ENCODE measurements around the gene DCAKD. TPM values are rescaled to one million over a fixed set of nuclear protein-coding genes. Genes with fewer than 3 reads are reported as not detected.
A peak's percentile ranks its signal among the peaks of the same experiment; 100 is the strongest.

DCAKD gene
- total and polyA plus RNA-seq, 10 of the 15 experiments (the other 5 are each of a cell fraction or from before 2014, with no cell fraction given) = 11.6 to 62.7 (median 38.3) TPM

GRCh38 chr17:44977065-44977464, 74.4 kb downstream of the DCAKD start:
- no peak overlapping the region for H3K9ac ChIP-seq (ENCODE audit: control insufficient read depth, insufficient read depth, low read length)
- WGBS (ENCODE audit: insufficient coverage, insufficient replicate concordance, low lambda C conversion rate, missing lambda C conversion rate) = 4% methylated on average over 3 of the region's 3 CpGs
- H3K9me3 ChIP-seq (replicated peaks; ENCODE audit: control insufficient read depth, insufficient read depth, low read length) = no peaks in the 10 kb centered on the region
- H3K27me3 ChIP-seq (replicated peaks in 1 of 2; ENCODE audit: control insufficient read depth in 2 of 2, insufficient read depth in 2 of 2, low read length in 1 of 2) = peaks cover 5 to 6% of the 10 kb centered on the region in 2 experiments; a peak in 3 of 4 replicates
- DNase-seq (ENCODE audit: low read depth, low spot score) (no peak), ATAC-seq (peak; percentile 61), FAIRE-seq (no peak)
- in situ Hi-C loops (cut with MboI) (no loop called here), intact Hi-C loops (cut with micrococcal nuclease; ENCODE audit: unreplicated experiment) (no loop called here)
- POLR2A ChIA-PET = interaction anchor here (0.9 kb wide), 1 partner anchor 71 kb away, joined by 4 read pairs; no protein-coding TSS in a partner anchor
- CTCF ChIA-PET = interaction anchor here (0.5 to 1.9 kb wide), 6 partner anchors 16 to 498 kb away, joined by 3 to 6 read pairs (median 4); no protein-coding TSS in a partner anchor
- no peak for TF ChIP-seq CBX5 (IDR thresholded peaks at IDR 0.05; ENCODE audit: low read depth)
- TF ChIP-seq CTCF (IDR thresholded peaks at IDR 0.05 in 2 of 3, conservative IDR thresholded peaks at IDR 0.05 in 1 of 3; ENCODE audit: control insufficient read depth in 2 of 3, extremely low read depth in 1 of 3, insufficient read depth in 1 of 3, low read depth in 3 of 3, low read length in 3 of 3) = peak in 1 of 3 experiments; percentile 5; a peak in 1 of 6 replicates
- H3K4me1 ChIP-seq (ENCODE audit: control insufficient read depth, insufficient read depth, low read length) = no peaks in the 10 kb centered on the region
- H2AFZ ChIP-seq (ENCODE audit: control insufficient read depth, low read depth, low read length) = no peak overlapping the region
- BruUV-seq (replicated peaks) = no TSS peak
- H3K4me3 ChIP-seq = no peak overlapping the region
- no peaks in the 10 kb centered on the region for H4K20me1 ChIP-seq (ENCODE audit: control insufficient read depth, insufficient read depth)
- H3K27ac ChIP-seq (ENCODE audit: control insufficient read depth, insufficient read depth) = no peak overlapping the region
- RAD21 ChIA-PET (ENCODE audit: unreplicated experiment) = no interaction called here
- H3K4me2 ChIP-seq (ENCODE audit: control insufficient read depth, insufficient read depth) = no peak overlapping the region
- no peaks in the 10 kb centered on the region for H3K79me2 ChIP-seq (ENCODE audit: control insufficient read depth, insufficient read depth, low read length)
- SMC1A ChIA-PET (ENCODE audit: uncharacterized antibody, unreplicated experiment) = no interaction called here
- no peaks in the 10 kb centered on the region for H3K36me3 ChIP-seq (ENCODE audit: control insufficient read depth in 2 of 2, insufficient read depth in 2 of 2, low read length in 1 of 2)

GRCh38 chr17:44976206-44976605, 75.2 kb downstream of the DCAKD start:
- ChIA-PET CTCF (interaction anchor here (1.3 to 1.9 kb wide), 4 partner anchors 17 to 123 kb away, joined by 4 to 6 read pairs (median 4); no protein-coding TSS in a partner anchor), POLR2A (interaction anchor here (0.6 kb wide), 1 partner anchor 683 kb away, joined by 3 read pairs; no protein-coding TSS in a partner anchor), RAD21 (ENCODE audit: unreplicated experiment) (no interaction called here), SMC1A (ENCODE audit: uncharacterized antibody, unreplicated experiment) (no interaction called here)
- H3K9ac ChIP-seq (ENCODE audit: control insufficient read depth, insufficient read depth, low read length) = no peak overlapping the region
- TF ChIP-seq GATAD2B (conservative IDR thresholded peaks at IDR 0.05; ENCODE audit: low read depth) = no peak
- no peak for TF ChIP-seq STAT1 (conservative IDR thresholded peaks at IDR 0.05)
- TF ChIP-seq PBX3 (IDR thresholded peaks at IDR 0.05; ENCODE audit: insufficient replicate concordance, low read depth, low read length) = no peak
- TF ChIP-seq USF2 (IDR thresholded peaks at IDR 0.05; ENCODE audit: borderline replicate concordance, low read depth, low read length) = no peak
- in situ Hi-C loops (cut with MboI) (no loop called here), intact Hi-C loops (cut with micrococcal nuclease; ENCODE audit: unreplicated experiment) (no loop called here)
- no peak overlapping the region for H3K4me3 ChIP-seq
- BruUV-seq (replicated peaks) = no TSS peak
- H3K4me2 ChIP-seq (ENCODE audit: control insufficient read depth, insufficient read depth) = no peak overlapping the region
- no peak for FAIRE-seq
- no peaks in the 10 kb centered on the region for H3K79me2 ChIP-seq (ENCODE audit: control insufficient read depth, insufficient read depth, low read length)
- peaks cover 5 to 8% of the 10 kb centered on the region in 2 experiments; a peak in 3 of 4 replicates for H3K27me3 ChIP-seq (replicated peaks in 1 of 2; ENCODE audit: control insufficient read depth in 2 of 2, insufficient read depth in 2 of 2, low read length in 1 of 2)
- DNase-seq (ENCODE audit: low read depth, low spot score) = no peak
- no peaks in the 10 kb centered on the region for H3K9me3 ChIP-seq (replicated peaks; ENCODE audit: control insufficient read depth, insufficient read depth, low read length)
- H3K36me3 ChIP-seq (ENCODE audit: control insufficient read depth in 2 of 2, insufficient read depth in 2 of 2, low read length in 1 of 2) = no peaks in the 10 kb centered on the region
- no peak overlapping the region for H3K27ac ChIP-seq (ENCODE audit: control insufficient read depth, insufficient read depth)
- no peaks in the 10 kb centered on the region for H3K4me1 ChIP-seq (ENCODE audit: control insufficient read depth, insufficient read depth, low read length)
- H2AFZ ChIP-seq (ENCODE audit: control insufficient read depth, low read depth, low read length) = no peak overlapping the region
- no peaks in the 10 kb centered on the region for H4K20me1 ChIP-seq (ENCODE audit: control insufficient read depth, insufficient read depth)
- 28% methylated on average over 10 of the region's 13 CpGs for WGBS (ENCODE audit: insufficient coverage, insufficient replicate concordance, low lambda C conversion rate, missing lambda C conversion rate)
- no peak for ATAC-seq
